ENCODE measurements around the gene NCOA5. TPM values are rescaled to one million over a fixed set of nuclear protein-coding genes. Genes with fewer than 3 reads are reported as not detected.

NCOA5 gene
- total RNA-seq, 2 donors from 2014 or later, result 18.2 to 19.2 TPM

- no peak overlapping the region for H3K27ac Mint-ChIP-seq
These were observed 12.0 kb downstream of the NCOA5 start for GRCh38 chr20:46077642-46078305.

GRCh38 chr20:46076806-46077205, 13.0 kb downstream of the NCOA5 start:
- peaks cover 0 to 8% of the 10 kb centered on the region in 2 donors for H3K36me3 Mint-ChIP-seq (ENCODE audit: insufficient read depth in 2 of 2)
- no peaks in the 10 kb centered on the region for H3K9me3 Mint-ChIP-seq
- DNase-seq (no peak), ATAC-seq (replicated peaks in 1 of 2) (no peak)
- no peaks in the 10 kb centered on the region for H3K27me3 Mint-ChIP-seq (ENCODE audit: low read depth)
- H3K4me1 Mint-ChIP-seq (ENCODE audit: low read depth), result peaks cover 14% of the 10 kb centered on the region
- H3K27ac Mint-ChIP-seq, result no peak overlapping the region
- no peak overlapping the region for H3K4me3 Mint-ChIP-seq

More at GRCh38 chr20:46077642-46078305, 12.0 kb downstream of the NCOA5 start:
- peaks cover 0 to 8% of the 10 kb centered on the region in 2 donors for H3K36me3 Mint-ChIP-seq (ENCODE audit: insufficient read depth in 2 of 2)
- H3K27me3 Mint-ChIP-seq (ENCODE audit: low read depth), result no peaks in the 10 kb centered on the region
- peaks cover 18% of the 10 kb centered on the region for H3K4me1 Mint-ChIP-seq (ENCODE audit: low read depth)
- DNase-seq, result no peak
- no peaks in the 10 kb centered on the region for H3K9me3 Mint-ChIP-seq
- ATAC-seq (replicated peaks in 1 of 2), result no peak
- no peak overlapping the region for H3K4me3 Mint-ChIP-seq

- peaks cover 2 to 6% of the 10 kb centered on the region in 2 donors for H3K36me3 Mint-ChIP-seq (ENCODE audit: insufficient read depth in 2 of 2)
- no peaks in the 10 kb centered on the region for H3K9me3 Mint-ChIP-seq
- H3K27me3 Mint-ChIP-seq (ENCODE audit: low read depth), result no peaks in the 10 kb centered on the region
These were observed 15.8 kb downstream of the NCOA5 start for GRCh38 chr20:46074006-46074405.

GRCh38 chr20:46073443-46073842, 16.3 kb downstream of the NCOA5 start:
- H3K36me3 Mint-ChIP-seq (ENCODE audit: insufficient read depth in 2 of 2), result peaks cover 2 to 7% of the 10 kb centered on the region in 2 donors
- no peaks in the 10 kb centered on the region for H3K9me3 Mint-ChIP-seq
- no peak overlapping the region for H3K4me3 Mint-ChIP-seq

More at GRCh38 chr20:46074006-46074405, 15.8 kb downstream of the NCOA5 start:
- H3K27ac Mint-ChIP-seq, result no peak overlapping the region
- DNase-seq (no peak), ATAC-seq (replicated peaks in 1 of 2) (no peak)
- peaks cover 9% of the 10 kb centered on the region for H3K4me1 Mint-ChIP-seq (ENCODE audit: low read depth)
- no peak overlapping the region for H3K4me3 Mint-ChIP-seq

GRCh38 chr20:46073024-46073423, 16.7 kb downstream of the NCOA5 start:
- no peaks in the 10 kb centered on the region for H3K9me3 Mint-ChIP-seq
- H3K4me3 Mint-ChIP-seq, result no peak overlapping the region
- peaks cover 9% of the 10 kb centered on the region for H3K4me1 Mint-ChIP-seq (ENCODE audit: low read depth)
- no peaks in the 10 kb centered on the region for H3K27me3 Mint-ChIP-seq (ENCODE audit: low read depth)
- no peak for DNase-seq
- H3K36me3 Mint-ChIP-seq (ENCODE audit: insufficient read depth in 2 of 2), result peaks cover 2 to 11% of the 10 kb centered on the region in 2 donors
- no peak for ATAC-seq (replicated peaks in 1 of 2)
- H3K27ac Mint-ChIP-seq, result no peak overlapping the region

More at GRCh38 chr20:46073443-46073842, 16.3 kb downstream of the NCOA5 start:
- H3K27ac Mint-ChIP-seq, result no peak overlapping the region
- no peak for DNase-seq
- no peaks in the 10 kb centered on the region for H3K27me3 Mint-ChIP-seq (ENCODE audit: low read depth)
- peaks cover 9% of the 10 kb centered on the region for H3K4me1 Mint-ChIP-seq (ENCODE audit: low read depth)
- no peak for ATAC-seq (replicated peaks in 1 of 2)

GRCh38 chr20:46071573-46071972, 18.2 kb downstream of the NCOA5 start:
- Mint-ChIP-seq H3K9me3 (no peaks in the 10 kb centered on the region), H3K27me3 (ENCODE audit: low read depth) (no peaks in the 10 kb centered on the region), H3K36me3 (ENCODE audit: insufficient read depth in 2 of 2) (peaks cover 2 to 15% of the 10 kb centered on the region in 2 donors), H3K27ac (no peak overlapping the region), H3K4me1 (ENCODE audit: low read depth) (peaks cover 9% of the 10 kb centered on the region), H3K4me3 (no peak overlapping the region)
- no peak for ATAC-seq (replicated peaks in 1 of 2)
- no peak for DNase-seq

- Mint-ChIP-seq H3K36me3 (ENCODE audit: insufficient read depth in 2 of 2) (peaks cover 2 to 23% of the 10 kb centered on the region in 2 donors), H3K27ac (no peak overlapping the region), H3K4me1 (ENCODE audit: low read depth) (peaks cover 9% of the 10 kb centered on the region), H3K4me3 (no peak overlapping the region), H3K27me3 (ENCODE audit: low read depth) (no peaks in the 10 kb centered on the region), H3K9me3 (no peaks in the 10 kb centered on the region)
- ATAC-seq (replicated peaks in 1 of 2), result no peak
- DNase-seq, result no peak
These were observed 19.4 kb downstream of the NCOA5 start for GRCh38 chr20:46070215-46070900.

GRCh38 chr20:46065691-46066090, 24.1 kb downstream of the NCOA5 start:
- Mint-ChIP-seq H3K4me1 (ENCODE audit: low read depth) (peaks cover 42% of the 10 kb centered on the region), H3K4me3 (no peak overlapping the region), H3K36me3 (ENCODE audit: insufficient read depth in 2 of 2) (peaks cover 23 to 52% of the 10 kb centered on the region in 2 donors), H3K27ac (peak overlapping the region; percentile 21), H3K27me3 (ENCODE audit: low read depth) (no peaks in the 10 kb centered on the region), H3K9me3 (no peaks in the 10 kb centered on the region)
- no peak for DNase-seq
- no peak for ATAC-seq (replicated peaks in 1 of 2)

GRCh38 chr20:46065006-46065405, 24.8 kb downstream of the NCOA5 start:
- ATAC-seq (replicated peaks in 1 of 2), result no peak
- Mint-ChIP-seq H3K9me3 (no peaks in the 10 kb centered on the region), H3K27ac (no peak overlapping the region), H3K4me1 (ENCODE audit: low read depth) (peaks cover 49% of the 10 kb centered on the region), H3K4me3 (no peak overlapping the region), H3K27me3 (ENCODE audit: low read depth) (no peaks in the 10 kb centered on the region), H3K36me3 (ENCODE audit: insufficient read depth in 2 of 2) (peaks cover 23 to 54% of the 10 kb centered on the region in 2 donors)
- no peak for DNase-seq

- ATAC-seq (replicated peaks in 1 of 2), result peak; percentile 72 to 78
- H3K27ac Mint-ChIP-seq, result peak overlapping the region; percentile 10
- H3K27me3 Mint-ChIP-seq (ENCODE audit: low read depth), result peaks cover 5% of the 10 kb centered on the region
- H3K4me3 Mint-ChIP-seq, result peak overlapping the region in 1 of 2 donors; percentile 0
- peak; percentile 14 to 24 for DNase-seq
- H3K4me1 Mint-ChIP-seq (ENCODE audit: low read depth), result peaks cover 53% of the 10 kb centered on the region
- no peaks in the 10 kb centered on the region for H3K9me3 Mint-ChIP-seq
- peaks cover 22 to 51% of the 10 kb centered on the region in 2 donors for H3K36me3 Mint-ChIP-seq (ENCODE audit: insufficient read depth in 2 of 2)
These were observed 26.1 kb downstream of the NCOA5 start for GRCh38 chr20:46063652-46064054.

- Mint-ChIP-seq H3K4me1 (ENCODE audit: low read depth) (peaks cover 56% of the 10 kb centered on the region), H3K36me3 (ENCODE audit: insufficient read depth in 2 of 2) (peaks cover 22 to 47% of the 10 kb centered on the region in 2 donors), H3K27me3 (ENCODE audit: low read depth) (peaks cover 10% of the 10 kb centered on the region), H3K4me3 (peak overlapping the region in 1 of 2 donors; percentile 0), H3K9me3 (no peaks in the 10 kb centered on the region), H3K27ac (peak overlapping the region; percentile 10)
- DNase-seq (no peak), ATAC-seq (replicated peaks in 1 of 2) (peak in 1 of 2 donors; percentile 5)
These were observed 26.6 kb downstream of the NCOA5 start for GRCh38 chr20:46063151-46063550.

- Mint-ChIP-seq H3K36me3 (ENCODE audit: insufficient read depth in 2 of 2) (peaks cover 22 to 43% of the 10 kb centered on the region in 2 donors), H3K27me3 (ENCODE audit: low read depth) (peaks cover 13% of the 10 kb centered on the region), H3K9me3 (no peaks in the 10 kb centered on the region), H3K4me1 (ENCODE audit: low read depth) (peaks cover 58% of the 10 kb centered on the region), H3K27ac (no peak overlapping the region), H3K4me3 (no peak overlapping the region)
- DNase-seq, result no peak
- ATAC-seq (replicated peaks in 1 of 2), result no peak
These were observed 27.1 kb downstream of the NCOA5 start for GRCh38 chr20:46062621-46063020.

GRCh38 chr20:46062151-46062550, 27.6 kb downstream of the NCOA5 start:
- H3K27me3 Mint-ChIP-seq (ENCODE audit: low read depth), result peaks cover 17% of the 10 kb centered on the region
- peak overlapping the region; percentile 11 for H3K27ac Mint-ChIP-seq
- H3K4me1 Mint-ChIP-seq (ENCODE audit: low read depth), result peaks cover 58% of the 10 kb centered on the region
- no peak for DNase-seq
- H3K9me3 Mint-ChIP-seq, result no peaks in the 10 kb centered on the region
- ATAC-seq (replicated peaks in 1 of 2), result no peak
- no peak overlapping the region for H3K4me3 Mint-ChIP-seq
- H3K36me3 Mint-ChIP-seq (ENCODE audit: insufficient read depth in 2 of 2), result peaks cover 22 to 42% of the 10 kb centered on the region in 2 donors

All from activated T-cell treated with anti-CD3 and anti-CD28 coated beads, Interleukin-2, amount 50 U/mL, for 72 hours (primary cell).